NT2/D1 (cell line): ENCODE results near the gene DCC.

Source experiments
- SUZ12 ChIP-seq: IDR thresholded peaks from 2 replicates; pipeline ENCODE4 v1.6.1; 2011; ENCODE audit not compliant: insufficient read length, insufficient read depth; ENCODE audit errors: extremely low read depth
- YY1 ChIP-seq: IDR thresholded peaks from 2 replicates; pipeline ENCODE4 v1.6.1; 2011; ENCODE audit not compliant: insufficient read length, insufficient read depth
- ZNF274 ChIP-seq: IDR thresholded peaks from 2 replicates; pipeline ENCODE4 v1.6.1; 2011; ENCODE audit warnings: mild to moderate bottlenecking, low read depth, low read length

GRCh38 chr18:53004798-53005197 lies 664.8 kb downstream of the DCC start:
- TF ChIP-seq YY1 (no peak), SUZ12 (no peak), ZNF274 (no peak)
